Measurements from ENCODE around the gene NHLRC2. TPM values are rescaled to one million over a fixed set of nuclear protein-coding genes. Genes with fewer than 3 reads are reported as not detected.

The NHLRC2 gene
- polyA plus RNA-seq, 3 donors = 2.8 to 6.9 (median 5.3) TPM

- H3K36me3 ChIP-seq (replicated peaks in 1 of 2; ENCODE audit: control insufficient read depth in 1 of 2, insufficient read depth in 2 of 2, low read length in 2 of 2) = no peaks in the 10 kb centered on the region
- Mint-ChIP-seq H3K27ac (no peak overlapping the region), H3K27me3 (ENCODE audit: low read depth in 3 of 3) (peaks cover 4 to 7% (median 4%) of the 10 kb centered on the region in 3 donors), H3K4me3 (no peak overlapping the region), H3K4me1 (peaks cover 16% of the 10 kb centered on the region), H3K9me3 (peaks cover 2 to 28% (median 16%) of the 10 kb centered on the region in 7 donors), H3K36me3 (no peaks in the 10 kb centered on the region)
- H3K79me2 ChIP-seq (ENCODE audit: insufficient read depth, low read length) = no peaks in the 10 kb centered on the region
- peaks cover 9 to 15% of the 10 kb centered on the region in 2 donors for H3K9me3 ChIP-seq (replicated peaks in 1 of 2; ENCODE audit: control insufficient read depth in 1 of 2, insufficient read depth in 1 of 2, low read length in 2 of 2)
- no peak overlapping the region for H3K4me2 ChIP-seq (replicated peaks; ENCODE audit: extremely low read depth, low read length, poor library complexity, severe bottlenecking)
- H3K9ac ChIP-seq (ENCODE audit: insufficient read depth, low read length, poor library complexity, severe bottlenecking) = no peak overlapping the region
- WGBS (ENCODE audit: insufficient coverage) = no CpG with 5 or more reads among the region's 4 CpGs
- no peak for TF ChIP-seq CTCF (IDR thresholded peaks at IDR 0.05)
- DNase-seq = no peak
- H4K20me1 ChIP-seq (ENCODE audit: insufficient read depth, low read length) = no peaks in the 10 kb centered on the region
- no peak overlapping the region for H3K4me3 ChIP-seq (replicated peaks in 1 of 3; ENCODE audit: low read depth in 2 of 3, low read length in 3 of 3)
- intact Hi-C loops (cut with micrococcal nuclease) = no loop called here
- H3K27ac ChIP-seq (ENCODE audit: low read depth in 1 of 2, low read length in 2 of 2) = no peak overlapping the region
- peaks cover 3 to 4% of the 10 kb centered on the region in 2 donors for H3K27me3 ChIP-seq (ENCODE audit: control insufficient read depth in 2 of 2, insufficient read depth in 2 of 2, low read length in 2 of 2)
- H3K4me1 ChIP-seq (ENCODE audit: control insufficient read depth in 1 of 2, insufficient read depth in 2 of 2, low read length in 2 of 2) = no peaks in the 10 kb centered on the region
- H2AFZ ChIP-seq (ENCODE audit: insufficient read depth, low read depth, low read length, poor library complexity, severe bottlenecking) = no peak overlapping the region
Measured at GRCh38 chr10:113924664-113925063, 70.2 kb downstream of the NHLRC2 start.

GRCh38 chr10:113927440-113927839 lies 73.0 kb downstream of the NHLRC2 start:
- peaks cover 2 to 3% of the 10 kb centered on the region in 2 donors for H3K27me3 ChIP-seq (ENCODE audit: control insufficient read depth in 2 of 2, insufficient read depth in 2 of 2, low read length in 2 of 2)
- no peak overlapping the region for H3K9ac ChIP-seq (ENCODE audit: insufficient read depth, low read length, poor library complexity, severe bottlenecking)
- intact Hi-C loops (cut with micrococcal nuclease) = no loop called here
- no peaks in the 10 kb centered on the region for H3K4me1 ChIP-seq (ENCODE audit: control insufficient read depth in 1 of 2, insufficient read depth in 2 of 2, low read length in 2 of 2)
- H4K20me1 ChIP-seq (ENCODE audit: insufficient read depth, low read length) = no peaks in the 10 kb centered on the region
- no peak for TF ChIP-seq CTCF (IDR thresholded peaks at IDR 0.05)
- no peak overlapping the region for H2AFZ ChIP-seq (ENCODE audit: insufficient read depth, low read depth, low read length, poor library complexity, severe bottlenecking)
- no peak overlapping the region for H3K4me2 ChIP-seq (replicated peaks; ENCODE audit: extremely low read depth, low read length, poor library complexity, severe bottlenecking)
- peaks cover 4 to 7% (median 4%) of the 10 kb centered on the region in 3 donors for H3K27me3 Mint-ChIP-seq (ENCODE audit: low read depth in 3 of 3)
- 100% methylated on average over 3 of the region's 5 CpGs for WGBS (ENCODE audit: insufficient coverage)
- peaks cover 2 to 28% (median 17%) of the 10 kb centered on the region in 7 donors for H3K9me3 Mint-ChIP-seq
- H3K4me3 ChIP-seq (replicated peaks in 1 of 3; ENCODE audit: low read depth in 2 of 3, low read length in 3 of 3) = no peak overlapping the region
- peaks cover 12% of the 10 kb centered on the region for H3K4me1 Mint-ChIP-seq
- no peak overlapping the region for H3K27ac ChIP-seq (ENCODE audit: low read depth in 1 of 2, low read length in 2 of 2)
- H3K9me3 ChIP-seq (replicated peaks in 1 of 2; ENCODE audit: control insufficient read depth in 1 of 2, insufficient read depth in 1 of 2, low read length in 2 of 2) = peaks cover 9 to 15% of the 10 kb centered on the region in 2 donors
- H3K79me2 ChIP-seq (ENCODE audit: insufficient read depth, low read length) = no peaks in the 10 kb centered on the region
- no peak overlapping the region for H3K4me3 Mint-ChIP-seq
- no peak for DNase-seq
- no peak overlapping the region for H3K27ac Mint-ChIP-seq
- H3K36me3 ChIP-seq (replicated peaks in 1 of 2; ENCODE audit: control insufficient read depth in 1 of 2, insufficient read depth in 2 of 2, low read length in 2 of 2) = no peaks in the 10 kb centered on the region
- H3K36me3 Mint-ChIP-seq = no peaks in the 10 kb centered on the region

Data from CD14-positive monocyte (primary cell).